Liver (tissue), 9 donors: ENCODE results near the gene MALRD1. TPM values are rescaled to one million over a fixed set of nuclear protein-coding genes. Genes with fewer than 3 reads are reported as not detected.

Experiments
- DNase-seq: peaks from one replicate; pipeline ENCODE4 v3.0.0-alpha.2; 2017; ENCODE audit warnings: low spot score
- H3K27ac ChIP-seq, 2 donors: one replicate each; pipeline ENCODE4 v1.7.0; 2013; ENCODE audit warnings: inconsistent platforms in 2 of 2, low read length in 2 of 2, control low read depth in 1 of 2, low read depth in 1 of 2, mild to moderate bottlenecking in 1 of 2
- H3K27me3 ChIP-seq, 4 donors: one replicate each; pipeline versions ENCODE4 v1.6.1 to v1.7.0; 2013; ENCODE audit warnings: low read length in 3 of 4, inconsistent platforms in 1 of 4, mild to moderate bottlenecking in 1 of 4, moderate library complexity in 1 of 4; ENCODE audit not compliant: control insufficient read depth in 4 of 4, insufficient read depth in 4 of 4
- H3K36me3 ChIP-seq, 4 donors: one replicate each; pipeline versions ENCODE4 v1.6.1 to v1.7.0; 2013; ENCODE audit warnings: low read length in 3 of 4, mild to moderate bottlenecking in 3 of 4, low read depth in 1 of 4, moderate library complexity in 1 of 4; ENCODE audit not compliant: control insufficient read depth in 4 of 4, insufficient read depth in 3 of 4
- H3K4me1 ChIP-seq, 4 donors: one replicate each; pipeline versions ENCODE4 v1.6.1 to v1.7.0; 2013; ENCODE audit warnings: low read length in 3 of 4, mild to moderate bottlenecking in 3 of 4, moderate library complexity in 1 of 4; ENCODE audit not compliant: control insufficient read depth in 4 of 4, insufficient read depth in 4 of 4
- H3K4me3 ChIP-seq, 3 donors: one replicate each; pipeline versions ENCODE4 v1.6.1 to v1.7.0; 2013; ENCODE audit warnings: low read length in 3 of 3, control low read depth in 1 of 3, low read depth in 1 of 3, mild to moderate bottlenecking in 1 of 3
- H3K9ac ChIP-seq, 2 donors: one replicate each; pipeline ENCODE4 v1.7.0; 2013; ENCODE audit warnings: low read length in 2 of 2, mild to moderate bottlenecking in 2 of 2, moderate library complexity in 2 of 2, control low read depth in 1 of 2, low read depth in 1 of 2
- H3K9me3 ChIP-seq, 4 donors: one replicate each; pipeline versions ENCODE4 v1.6.1 to v1.7.0; 2013; ENCODE audit warnings: low read length in 3 of 4; ENCODE audit not compliant: control insufficient read depth in 4 of 4
- EGR1 ChIP-seq, 2 donors: IDR thresholded peaks; 2 replicates each; pipeline ENCODE4 v1.6.1; 2016 to 2018; ENCODE audit warnings: antibody characterized with exemption in 2 of 2, low read depth in 2 of 2
- FOXA2 ChIP-seq: IDR thresholded peaks from 2 replicates; pipeline ENCODE4 v1.6.1; 2016; ENCODE audit warnings: antibody characterized with exemption
- GABPA ChIP-seq, 2 donors: IDR thresholded peaks in 1 of 2; conservative IDR thresholded peaks in 1 of 2; 2 replicates each; pipeline ENCODE4 v1.6.1; 2016; ENCODE audit warnings: antibody characterized with exemption in 2 of 2, mild to moderate bottlenecking in 1 of 2, moderate library complexity in 1 of 2
- HNF4A ChIP-seq, 2 donors: conservative IDR thresholded peaks; 2 replicates each; pipeline ENCODE4 v1.6.1; 2016; ENCODE audit warnings: antibody characterized with exemption in 2 of 2, mild to moderate bottlenecking in 2 of 2
- HNF4G ChIP-seq: IDR thresholded peaks from 2 replicates; pipeline ENCODE4 v1.6.1; 2016; ENCODE audit warnings: antibody characterized with exemption
- JUND ChIP-seq, 2 donors: IDR thresholded peaks; 2 replicates each; pipeline ENCODE4 v1.6.1; 2016; ENCODE audit warnings: antibody characterized with exemption in 2 of 2
- NR2F2 ChIP-seq: IDR thresholded peaks from 2 replicates; pipeline ENCODE4 v1.6.1; 2016; ENCODE audit warnings: antibody characterized with exemption
- RAD21 ChIP-seq, 2 donors: IDR thresholded peaks; 2 replicates each; pipeline ENCODE4 v1.6.1; 2016; ENCODE audit warnings: antibody characterized with exemption in 2 of 2, mild to moderate bottlenecking in 2 of 2
- RXRA ChIP-seq, 2 donors: IDR thresholded peaks; 2 replicates each; pipeline ENCODE4 v1.6.1; 2017 to 2018; ENCODE audit warnings: antibody characterized with exemption in 2 of 2, mild to moderate bottlenecking in 1 of 2
- SP1 ChIP-seq: IDR thresholded peaks from 2 replicates; pipeline ENCODE4 v1.6.1; 2018; ENCODE audit warnings: antibody characterized with exemption, mild to moderate bottlenecking
- TAF1 ChIP-seq: conservative IDR thresholded peaks from 2 replicates; pipeline ENCODE4 v1.6.1; 2016; ENCODE audit warnings: antibody characterized with exemption, mild to moderate bottlenecking
- YY1 ChIP-seq: IDR thresholded peaks from 2 replicates; pipeline ENCODE4 v1.6.1; 2016; ENCODE audit warnings: antibody characterized with exemption, mild to moderate bottlenecking
- WGBS: extraction: QIAGEN DNeasy Blood & Tissue Kit; methylation state at CpG from one replicate; pipeline ENCODE4 v1.1.7; 2013; 5-methylcytosine and 5-hydroxymethylcytosine counted together
- polyA plus RNA-seq, 2 donors: library from polyadenylated mRNA; stranded (reverse) in 1 of 2; unstranded in 1 of 2; fragments of 200-250 nt in 1 of 2; fragments of >200 nt in 1 of 2; fragmentation: Nextera tagmentation in 1 of 2; extraction: Ambion mirVana in 1 of 2; gene quantifications; one replicate each; pipeline versions ENCODE4 v1.2.1 to v1.2.3, GENCODE V29; 2013 to 2015
- total RNA-seq, 2 donors: library from RNA; depleted of rRNA; stranded (reverse); fragments of >200 nt; gene quantifications; one replicate each; pipeline ENCODE4 v1.2.3, GENCODE V29; 2014
- TF ChIP-seq, protein P1 (sequence below): IDR thresholded peaks from 2 replicates; pipeline ENCODE4 v1.6.1; 2016; ENCODE audit warnings: antibody characterized with exemption
- TF ChIP-seq, protein P2 (sequence below): IDR thresholded peaks from 2 replicates; pipeline ENCODE4 v1.6.1; 2016; ENCODE audit warnings: antibody characterized with exemption
- TF ChIP-seq, protein P3 (sequence below): IDR thresholded peaks from 2 replicates; pipeline ENCODE4 v1.6.1; 2016; ENCODE audit warnings: antibody characterized with exemption
- TF ChIP-seq, protein P4 (sequence below): fragments of 150-350 bp; IDR thresholded peaks from 2 replicates; pipeline ENCODE4 v1.5.1; 2017; ENCODE audit warnings: improper control_type of control experiment, low read depth, low read length; ENCODE audit not compliant: missing input control
- donor health status: healthy.
- donor health status: healthy.
- donor health status: healthy.
- donor health status: healthy.
- donor health status: healthy.

The MALRD1 gene
- total and polyA plus RNA-seq, 4 donors: 0.37 to 0.59 TPM; not detected in 2

DNA sequence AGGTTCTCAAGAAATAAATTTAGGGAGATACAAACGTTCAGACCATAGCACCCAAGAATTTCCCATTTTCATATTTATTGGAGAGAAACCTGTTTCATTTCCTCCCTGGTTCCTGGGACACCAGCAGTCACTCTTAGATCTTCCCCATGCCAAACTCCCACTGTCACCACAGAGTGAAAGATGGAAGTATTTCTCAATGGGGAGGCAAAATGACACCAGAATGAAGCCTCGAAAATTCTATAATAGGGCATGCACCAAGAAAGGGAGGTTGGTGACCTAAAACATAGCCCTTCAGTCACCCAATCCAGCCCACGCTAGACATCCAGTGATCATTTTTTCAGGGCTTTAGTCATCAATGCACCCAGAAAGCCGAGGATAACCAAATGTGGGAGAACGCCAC is 619.5 kb downstream of the MALRD1 start:
- TF ChIP-seq, protein P1, sequence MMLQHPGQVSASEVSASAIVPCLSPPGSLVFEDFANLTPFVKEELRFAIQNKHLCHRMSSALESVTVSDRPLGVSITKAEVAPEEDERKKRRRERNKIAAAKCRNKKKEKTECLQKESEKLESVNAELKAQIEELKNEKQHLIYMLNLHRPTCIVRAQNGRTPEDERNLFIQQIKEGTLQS: no peak
- TF ChIP-seq NR2F2 (no peak), HNF4A (conservative IDR thresholded peaks at IDR 0.05) (no peak), HNF4G (no peak), TAF1 (no peak), SP1 (no peak), FOXA2 (no peak), JUND (IDR thresholded peaks at IDR 0.05) (no peak), RAD21 (IDR thresholded peaks at IDR 0.05) (no peak), EGR1 (IDR thresholded peaks at IDR 0.05; ENCODE audit: low read depth in 2 of 2) (no peak)
- TF ChIP-seq, protein P2, sequence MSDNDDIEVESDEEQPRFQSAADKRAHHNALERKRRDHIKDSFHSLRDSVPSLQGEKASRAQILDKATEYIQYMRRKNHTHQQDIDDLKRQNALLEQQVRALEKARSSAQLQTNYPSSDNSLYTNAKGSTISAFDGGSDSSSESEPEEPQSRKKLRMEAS: no peak
- TF ChIP-seq, protein P3, sequence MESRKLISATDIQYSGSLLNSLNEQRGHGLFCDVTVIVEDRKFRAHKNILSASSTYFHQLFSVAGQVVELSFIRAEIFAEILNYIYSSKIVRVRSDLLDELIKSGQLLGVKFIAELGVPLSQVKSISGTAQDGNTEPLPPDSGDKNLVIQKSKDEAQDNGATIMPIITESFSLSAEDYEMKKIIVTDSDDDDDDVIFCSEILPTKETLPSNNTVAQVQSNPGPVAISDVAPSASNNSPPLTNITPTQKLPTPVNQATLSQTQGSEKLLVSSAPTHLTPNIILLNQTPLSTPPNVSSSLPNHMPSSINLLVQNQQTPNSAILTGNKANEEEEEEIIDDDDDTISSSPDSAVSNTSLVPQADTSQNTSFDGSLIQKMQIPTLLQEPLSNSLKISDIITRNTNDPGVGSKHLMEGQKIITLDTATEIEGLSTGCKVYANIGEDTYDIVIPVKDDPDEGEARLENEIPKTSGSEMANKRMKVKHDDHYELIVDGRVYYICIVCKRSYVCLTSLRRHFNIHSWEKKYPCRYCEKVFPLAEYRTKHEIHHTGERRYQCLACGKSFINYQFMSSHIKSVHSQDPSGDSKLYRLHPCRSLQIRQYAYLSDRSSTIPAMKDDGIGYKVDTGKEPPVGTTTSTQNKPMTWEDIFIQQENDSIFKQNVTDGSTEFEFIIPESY: no peak

DNA sequence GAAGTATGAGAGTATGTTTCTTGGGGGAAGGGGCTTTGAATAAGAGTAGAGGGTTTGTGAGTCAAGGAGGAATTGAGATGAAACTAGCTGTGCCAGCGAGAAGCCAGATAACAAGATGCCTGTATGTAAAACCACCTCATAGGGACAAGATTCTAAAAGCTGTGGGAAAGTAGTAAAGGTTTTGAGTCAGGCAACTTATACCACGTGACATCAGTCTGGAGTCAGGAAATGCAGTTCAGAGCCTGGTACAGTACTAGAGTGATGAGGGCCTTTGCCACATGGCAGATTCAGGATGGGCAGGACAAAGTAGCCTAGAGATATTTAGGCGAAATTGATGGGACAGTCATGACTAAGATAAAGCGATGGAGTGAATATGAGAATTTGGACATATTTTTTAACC is 627.5 kb downstream of the MALRD1 start:
- TF ChIP-seq YY1 (no peak), RAD21 (IDR thresholded peaks at IDR 0.05) (no peak), HNF4G (no peak), HNF4A (conservative IDR thresholded peaks at IDR 0.05) (no peak), EGR1 (IDR thresholded peaks at IDR 0.05; ENCODE audit: low read depth in 2 of 2) (no peak), JUND (IDR thresholded peaks at IDR 0.05) (no peak), RXRA (IDR thresholded peaks at IDR 0.05) (no peak), GABPA (IDR thresholded peaks at IDR 0.05 in 1 of 2, conservative IDR thresholded peaks at IDR 0.05 in 1 of 2) (no peak)
- TF ChIP-seq, protein P2: no peak
- TF ChIP-seq, protein P1: no peak
- TF ChIP-seq, protein P3: no peak
- TF ChIP-seq, protein P4, sequence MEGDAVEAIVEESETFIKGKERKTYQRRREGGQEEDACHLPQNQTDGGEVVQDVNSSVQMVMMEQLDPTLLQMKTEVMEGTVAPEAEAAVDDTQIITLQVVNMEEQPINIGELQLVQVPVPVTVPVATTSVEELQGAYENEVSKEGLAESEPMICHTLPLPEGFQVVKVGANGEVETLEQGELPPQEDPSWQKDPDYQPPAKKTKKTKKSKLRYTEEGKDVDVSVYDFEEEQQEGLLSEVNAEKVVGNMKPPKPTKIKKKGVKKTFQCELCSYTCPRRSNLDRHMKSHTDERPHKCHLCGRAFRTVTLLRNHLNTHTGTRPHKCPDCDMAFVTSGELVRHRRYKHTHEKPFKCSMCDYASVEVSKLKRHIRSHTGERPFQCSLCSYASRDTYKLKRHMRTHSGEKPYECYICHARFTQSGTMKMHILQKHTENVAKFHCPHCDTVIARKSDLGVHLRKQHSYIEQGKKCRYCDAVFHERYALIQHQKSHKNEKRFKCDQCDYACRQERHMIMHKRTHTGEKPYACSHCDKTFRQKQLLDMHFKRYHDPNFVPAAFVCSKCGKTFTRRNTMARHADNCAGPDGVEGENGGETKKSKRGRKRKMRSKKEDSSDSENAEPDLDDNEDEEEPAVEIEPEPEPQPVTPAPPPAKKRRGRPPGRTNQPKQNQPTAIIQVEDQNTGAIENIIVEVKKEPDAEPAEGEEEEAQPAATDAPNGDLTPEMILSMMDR: no peak
- no peaks in the 10 kb centered on the region for H3K9me3 ChIP-seq
- no peak for DNase-seq
- H3K4me1 ChIP-seq: no peaks in the 10 kb centered on the region
- no peaks in the 10 kb centered on the region for H3K27me3 ChIP-seq
- no peak overlapping the region for H3K9ac ChIP-seq
- no peaks in the 10 kb centered on the region for H3K36me3 ChIP-seq
- no peak overlapping the region for H3K4me3 ChIP-seq
- H3K27ac ChIP-seq: no peak overlapping the region
- 87% methylated on average over 4 of the region's 4 CpGs for WGBS

More for the DNA sequence above, 619.5 kb downstream of the MALRD1 start:
- no peaks in the 10 kb centered on the region for H3K27me3 ChIP-seq
- DNase-seq: no peak
- H3K36me3 ChIP-seq: no peaks in the 10 kb centered on the region
- H3K9me3 ChIP-seq: peaks cover 0 to 1% (median 0%) of the 10 kb centered on the region in 4 donors
- 89% methylated on average over 5 of the region's 5 CpGs for WGBS
- no peak overlapping the region for H3K27ac ChIP-seq
- no peak overlapping the region for H3K9ac ChIP-seq
- no peak overlapping the region for H3K4me3 ChIP-seq
- H3K4me1 ChIP-seq: no peaks in the 10 kb centered on the region
